ENCODE data around the gene S100P.

S100P gene

GRCh38 chr4:6732441-6733357 is 39.0 kb downstream of the S100P start:
- no peaks in the 10 kb centered on the region for H3K9me3 ChIP-seq (ENCODE audit: severe bottlenecking)
- no peaks in the 10 kb centered on the region for H3K27me3 ChIP-seq (ENCODE audit: insufficient read depth, low read depth, severe bottlenecking)
- DNase-seq, result no peak
- no peak overlapping the region for H3K4me3 ChIP-seq (ENCODE audit: low read depth, low read length)
- H3K36me3 ChIP-seq, result no peaks in the 10 kb centered on the region
- no peak overlapping the region for H3K27ac ChIP-seq
- no peak for TF ChIP-seq CTCF (IDR thresholded peaks at IDR 0.05; ENCODE audit: low read depth, low read length)

DNA sequence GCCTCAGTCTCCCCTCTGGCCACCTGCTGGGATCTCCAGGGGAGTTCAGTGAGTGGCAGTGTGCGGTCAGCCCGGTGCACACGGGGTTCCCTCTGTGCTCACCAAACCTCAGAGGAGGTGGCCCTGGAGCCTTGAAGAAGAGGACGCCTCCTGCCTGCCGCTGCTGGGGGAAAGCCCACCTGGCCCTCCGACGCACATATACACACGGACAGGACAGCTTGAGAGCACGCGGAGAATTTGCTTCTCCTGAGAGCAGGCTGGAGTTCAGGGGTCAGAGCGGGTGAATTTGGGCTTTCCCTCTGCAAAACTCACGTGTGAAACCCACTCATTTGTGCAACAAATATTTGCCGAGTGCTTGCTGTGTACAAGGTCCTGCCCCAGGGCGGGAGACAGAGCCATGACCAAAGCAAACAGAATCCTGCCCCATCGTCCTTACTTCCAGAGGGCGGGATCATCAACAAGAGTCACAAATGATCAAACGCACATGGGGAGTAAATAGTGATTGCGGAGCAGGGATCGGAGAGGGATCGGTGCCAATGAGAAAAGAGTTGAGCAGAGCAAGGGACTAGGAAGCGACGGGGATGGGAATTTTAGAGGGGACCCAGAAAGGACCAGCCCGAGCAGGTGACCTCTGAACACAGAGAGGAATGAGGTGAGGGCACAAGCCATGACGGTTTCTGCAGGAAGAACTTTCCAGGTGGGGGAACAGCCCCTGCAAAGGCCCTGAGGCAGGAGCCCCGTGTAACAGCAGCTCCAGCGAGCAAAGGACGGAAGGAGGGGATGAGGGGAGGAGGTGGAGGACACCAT is 39.9 kb downstream of the S100P start:
- DNase-seq, result no peak
- no peak overlapping the region for H3K4me3 ChIP-seq (ENCODE audit: low read depth, low read length)
- H3K36me3 ChIP-seq, result no peaks in the 10 kb centered on the region
- H3K27me3 ChIP-seq (ENCODE audit: insufficient read depth, low read depth, severe bottlenecking), result no peaks in the 10 kb centered on the region
- H3K27ac ChIP-seq, result no peak overlapping the region
- no peak for TF ChIP-seq CTCF (IDR thresholded peaks at IDR 0.05; ENCODE audit: low read depth, low read length)
- H3K9me3 ChIP-seq (ENCODE audit: severe bottlenecking), result no peaks in the 10 kb centered on the region

GRCh38 chr4:6734165-6734786 is 40.6 kb downstream of the S100P start:
- no peak overlapping the region for H3K27ac ChIP-seq
- no peak for DNase-seq
- H3K4me3 ChIP-seq (ENCODE audit: low read depth, low read length), result no peak overlapping the region

GRCh38 chr4:6739920-6740319 is 46.2 kb downstream of the S100P start:
- Histone ChIP-seq H3K36me3 (no peaks in the 10 kb centered on the region), H3K9me3 (ENCODE audit: severe bottlenecking) (peaks cover 6% of the 10 kb centered on the region), H3K4me3 (ENCODE audit: low read depth, low read length) (no peak overlapping the region), H3K27me3 (ENCODE audit: insufficient read depth, low read depth, severe bottlenecking) (no peaks in the 10 kb centered on the region), H3K27ac (no peak overlapping the region)
- TF ChIP-seq CTCF (IDR thresholded peaks at IDR 0.05; ENCODE audit: low read depth, low read length), result no peak
- DNase-seq, result no peak

More at GRCh38 chr4:6734165-6734786, 40.6 kb downstream of the S100P start:
- H3K9me3 ChIP-seq (ENCODE audit: severe bottlenecking), result no peaks in the 10 kb centered on the region
- TF ChIP-seq CTCF (IDR thresholded peaks at IDR 0.05; ENCODE audit: low read depth, low read length), result no peak
- no peaks in the 10 kb centered on the region for H3K36me3 ChIP-seq
- no peaks in the 10 kb centered on the region for H3K27me3 ChIP-seq (ENCODE audit: insufficient read depth, low read depth, severe bottlenecking)

GRCh38 chr4:6740347-6740746 is 46.7 kb downstream of the S100P start:
- TF ChIP-seq CTCF (IDR thresholded peaks at IDR 0.05; ENCODE audit: low read depth, low read length), result no peak
- H3K27ac ChIP-seq, result no peak overlapping the region
- no peak overlapping the region for H3K4me3 ChIP-seq (ENCODE audit: low read depth, low read length)
- H3K27me3 ChIP-seq (ENCODE audit: insufficient read depth, low read depth, severe bottlenecking), result no peaks in the 10 kb centered on the region
- DNase-seq, result no peak
- no peaks in the 10 kb centered on the region for H3K36me3 ChIP-seq
- H3K9me3 ChIP-seq (ENCODE audit: severe bottlenecking), result peaks cover 6% of the 10 kb centered on the region
